ENCODE results near the gene KBTBD8.
A peak's percentile ranks its signal among the peaks of the same experiment; 100 is the strongest.

The KBTBD8 gene

DNA sequence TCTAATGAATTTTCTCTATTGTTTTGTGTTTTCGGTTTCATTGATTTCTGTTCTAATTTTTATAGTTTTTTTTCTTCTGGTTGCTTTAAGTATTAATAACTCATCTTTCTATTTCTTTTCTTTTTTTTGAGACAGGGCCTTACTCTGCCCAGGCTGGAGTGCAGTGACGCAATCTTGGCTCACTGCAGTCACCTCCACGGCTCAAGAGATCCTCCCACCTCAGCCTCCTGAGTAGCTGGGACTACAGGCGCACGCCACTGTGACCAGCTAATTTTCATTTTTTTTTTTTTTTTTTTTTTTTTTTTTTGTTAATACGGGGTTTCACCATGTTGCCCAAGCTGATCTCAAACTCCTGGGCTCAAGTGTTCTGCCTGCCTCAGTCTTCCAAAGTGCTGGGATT lies 14.5 kb downstream of the KBTBD8 start:
- no peak for DNase-seq (ENCODE audit: low spot score)
- POLR2A ChIA-PET (ENCODE audit: low non-redundant PET) = no interaction called here

DNA sequence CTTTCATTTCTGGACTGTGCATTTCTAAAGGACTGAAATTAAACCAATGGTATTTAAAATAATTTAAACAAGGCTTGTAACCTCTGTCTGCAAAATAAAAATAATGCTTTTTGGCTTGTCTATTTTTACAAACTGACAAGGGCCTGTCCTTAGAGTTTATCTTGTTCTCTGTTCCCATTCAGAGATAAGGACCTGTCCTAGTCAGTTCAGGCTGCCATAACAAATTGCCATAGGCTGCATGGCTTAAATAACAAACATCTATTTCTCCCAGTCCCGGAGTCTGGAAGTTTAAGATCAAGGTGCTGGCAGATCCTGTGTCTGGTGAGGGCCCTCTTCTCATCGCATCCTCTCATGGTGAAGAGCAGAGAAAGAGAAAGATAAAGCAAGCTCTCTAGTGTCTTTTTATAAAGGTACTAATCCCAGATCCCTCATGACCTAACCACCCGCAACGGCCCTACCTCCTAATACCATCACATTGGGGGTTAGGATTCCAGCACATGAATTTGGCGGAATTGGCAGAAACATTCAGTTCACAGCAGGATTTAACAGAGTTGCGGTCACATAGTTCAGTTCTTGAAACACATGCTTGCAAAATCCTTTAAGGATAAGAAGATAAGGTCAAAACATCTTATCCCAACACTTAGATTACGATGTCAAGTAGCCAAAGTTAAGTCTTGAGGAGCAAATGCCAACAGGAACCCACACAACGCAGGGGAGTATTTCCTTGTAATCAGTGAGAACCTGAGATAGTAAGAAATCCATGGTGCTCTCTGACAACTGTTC lies 17.8 kb downstream of the KBTBD8 start:
- TF ChIP-seq CTCF (conservative IDR thresholded peaks at IDR 0.05; ENCODE audit: low read depth) = no peak
- DNase-seq (ENCODE audit: low spot score) = no peak
- POLR2A ChIA-PET (ENCODE audit: low non-redundant PET) = no interaction called here
- no peak overlapping the region for H3K27ac ChIP-seq
- CTCF ChIA-PET = no interaction called here

More for the DNA sequence above, 14.5 kb downstream of the KBTBD8 start:
- TF ChIP-seq CTCF (conservative IDR thresholded peaks at IDR 0.05; ENCODE audit: low read depth) = no peak
- CTCF ChIA-PET = no interaction called here
- H3K27ac ChIP-seq = no peak overlapping the region

GRCh38 chr3:67016522-67017080 lies 18.5 kb downstream of the KBTBD8 start:
- TF ChIP-seq CTCF (conservative IDR thresholded peaks at IDR 0.05; ENCODE audit: low read depth) = no peak
- POLR2A ChIA-PET (ENCODE audit: low non-redundant PET) = no interaction called here
- H3K27ac ChIP-seq = no peak overlapping the region
- CTCF ChIA-PET = no interaction called here
- DNase-seq (ENCODE audit: low spot score) = no peak

DNA sequence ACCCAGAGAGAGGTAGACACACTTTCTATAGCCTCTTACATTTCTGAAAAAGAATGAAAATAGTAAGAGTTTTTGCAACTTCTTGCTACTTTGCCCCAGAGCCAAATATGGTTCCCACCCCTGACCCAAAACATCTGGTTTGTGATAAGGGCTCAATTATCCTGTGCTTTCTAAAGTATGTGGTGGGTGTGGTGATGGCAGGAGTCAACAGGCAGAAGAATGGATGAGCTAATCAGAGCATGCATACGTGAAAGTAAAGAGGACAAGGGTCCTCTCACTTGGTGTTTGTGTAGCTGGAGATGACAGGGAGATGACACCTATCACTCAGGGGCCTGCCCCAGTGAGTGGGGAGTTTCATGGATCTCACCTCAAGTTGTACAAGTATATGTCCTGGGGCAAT lies 19.1 kb downstream of the KBTBD8 start:
- ChIA-PET CTCF (interaction anchor here (0.7 kb wide), 1 partner anchor 25 kb away, joined by 3 read pairs; no protein-coding TSS in a partner anchor), POLR2A (ENCODE audit: low non-redundant PET) (no interaction called here)
- no peak overlapping the region for H3K27ac ChIP-seq
- no peak for TF ChIP-seq CTCF (conservative IDR thresholded peaks at IDR 0.05; ENCODE audit: low read depth)
- peak; percentile 28 for DNase-seq (ENCODE audit: low spot score)

GRCh38 chr3:67018105-67018788 lies 20.1 kb downstream of the KBTBD8 start:
- no peak for TF ChIP-seq CTCF (conservative IDR thresholded peaks at IDR 0.05; ENCODE audit: low read depth)
- peak overlapping the region; percentile 47 for H3K27ac ChIP-seq
- CTCF ChIA-PET = no interaction called here
- peak; percentile 13 for DNase-seq (ENCODE audit: low spot score)
- POLR2A ChIA-PET (ENCODE audit: low non-redundant PET) = no interaction called here

DNA sequence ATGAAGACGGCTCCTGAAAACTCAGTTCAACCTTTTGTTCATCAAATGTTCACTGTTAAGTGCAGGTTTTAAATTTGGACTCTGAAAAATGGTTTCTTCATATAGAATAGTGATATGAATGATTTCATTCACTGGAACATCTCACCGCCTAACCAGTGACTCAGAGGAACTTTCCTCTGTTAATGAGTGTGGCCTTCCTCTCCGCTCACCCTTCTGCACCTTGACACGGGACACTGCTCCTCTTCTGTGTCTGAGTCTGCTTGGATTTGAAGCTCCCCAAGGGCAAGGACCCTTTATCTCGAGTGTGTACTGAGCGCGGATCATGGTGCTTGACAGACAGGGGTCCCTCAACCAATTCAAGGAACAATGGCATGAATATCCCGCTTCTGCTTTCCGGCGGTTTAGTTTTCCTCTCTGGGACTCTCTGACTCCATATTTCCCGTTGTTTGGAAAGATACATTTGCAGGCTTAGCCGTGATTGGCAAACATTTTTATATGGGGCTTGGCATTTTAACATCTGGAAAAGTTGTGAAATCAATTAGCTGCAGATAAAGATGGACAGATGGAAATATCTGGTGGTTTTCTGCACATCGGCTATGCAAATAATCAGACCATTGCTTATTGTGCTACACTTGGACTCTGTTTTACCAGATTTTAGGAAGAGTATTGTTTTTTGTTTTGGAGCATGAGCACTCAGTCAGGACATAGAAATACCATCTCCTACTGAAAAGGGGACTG lies 20.9 kb downstream of the KBTBD8 start:
- H3K27ac ChIP-seq = peak overlapping the region; percentile 47
- POLR2A ChIA-PET (ENCODE audit: low non-redundant PET) = no interaction called here
- CTCF ChIA-PET = no interaction called here
- DNase-seq (ENCODE audit: low spot score) = no peak
- TF ChIP-seq CTCF (conservative IDR thresholded peaks at IDR 0.05; ENCODE audit: low read depth) = no peak

Data from RWPE1 (cell line).